ENCODE results near the gene GNAO1.

GNAO1 gene

GRCh38 chr16:56212144-56212543 is 20.9 kb downstream of the GNAO1 start:
- H3K4me3 ChIP-seq (ENCODE audit: low read depth, low read length), result no peak overlapping the region
- in situ Hi-C loops (cut with HindIII; ENCODE audit: low sequenced_read_pairs), result loop anchor here (10.0 kb wide), 1 partner anchor 177 kb away; no protein-coding TSS in a partner anchor
- TF ChIP-seq CTCF (IDR thresholded peaks at IDR 0.05; ENCODE audit: low read depth, low read length, missing control alignments), result no peak
- DNase-seq (ENCODE audit: low read depth), result no peak

GRCh38 chr16:56221995-56222394 is 30.7 kb downstream of the GNAO1 start:
- H3K4me3 ChIP-seq (ENCODE audit: low read depth, low read length), result no peak overlapping the region
- no peak for DNase-seq (ENCODE audit: low read depth)
- TF ChIP-seq CTCF (IDR thresholded peaks at IDR 0.05; ENCODE audit: low read depth, low read length, missing control alignments), result no peak
- in situ Hi-C loops (cut with HindIII; ENCODE audit: low sequenced_read_pairs), result no loop called here

GRCh38 chr16:56222474-56222997 is 31.2 kb downstream of the GNAO1 start:
- in situ Hi-C loops (cut with HindIII; ENCODE audit: low sequenced_read_pairs), result no loop called here
- no peak for TF ChIP-seq CTCF (IDR thresholded peaks at IDR 0.05; ENCODE audit: low read depth, low read length, missing control alignments)
- DNase-seq (ENCODE audit: low read depth), result no peak
- no peak overlapping the region for H3K4me3 ChIP-seq (ENCODE audit: low read depth, low read length)

- no peak overlapping the region for H3K4me3 ChIP-seq (ENCODE audit: low read depth, low read length)
- DNase-seq (ENCODE audit: low read depth), result no peak
- in situ Hi-C loops (cut with HindIII; ENCODE audit: low sequenced_read_pairs), result no loop called here
- no peak for TF ChIP-seq CTCF (IDR thresholded peaks at IDR 0.05; ENCODE audit: low read depth, low read length, missing control alignments)
Observed at GRCh38 chr16:56225017-56225742, 33.9 kb downstream of the GNAO1 start.

GRCh38 chr16:56226187-56226586 is 34.9 kb downstream of the GNAO1 start:
- no peak overlapping the region for H3K4me3 ChIP-seq (ENCODE audit: low read depth, low read length)
- in situ Hi-C loops (cut with HindIII; ENCODE audit: low sequenced_read_pairs), result no loop called here
- TF ChIP-seq CTCF (IDR thresholded peaks at IDR 0.05; ENCODE audit: low read depth, low read length, missing control alignments), result no peak
- no peak for DNase-seq (ENCODE audit: low read depth)

- in situ Hi-C loops (cut with HindIII; ENCODE audit: low sequenced_read_pairs), result no loop called here
- TF ChIP-seq CTCF (IDR thresholded peaks at IDR 0.05; ENCODE audit: low read depth, low read length, missing control alignments), result no peak
- no peak for DNase-seq (ENCODE audit: low read depth)
- H3K4me3 ChIP-seq (ENCODE audit: low read depth, low read length), result no peak overlapping the region
Observed at GRCh38 chr16:56226845-56227525, 35.7 kb downstream of the GNAO1 start.

All from astrocyte of the cerebellum (primary cell).